Heart left ventricle (tissue), 13 donors: ENCODE data around the gene RTN1.

Source experiments
- POLR2A ChIP-seq, 2 donors: fragments of 450-650 bp; IDR thresholded peaks; one replicate each; pipeline ENCODE4 v1.6.1; 2017; ENCODE audit warnings: antibody characterized with exemption in 2 of 2, mild to moderate bottlenecking in 2 of 2, moderate library complexity in 2 of 2
- TF ChIP-seq, protein P1 (sequence below), 12 donors: fragments of 200-600 bp; sonication (generic) in 4 of 12; IDR thresholded peaks; one replicate each; pipeline versions ENCODE4 v1.5.0 to v1.8.0; 2018 to 2022; ENCODE audit warnings: antibody characterized with exemption in 12 of 12, mild to moderate bottlenecking in 5 of 12
- donor health status: ischemic (EF 13 %, LVEDD 7.1; RV severe dilation, severe dysfunction).
- donor health status: DM: no; HTN: yes; CAD: no.
- donor health status: DM: no; HTN: no; CAD: no.
- donor health status: ischemic (EF 25% LVEDD 6.9; RV normal size, moderate dysfunction).
- donor health status: ischemic (EF 25% LVEDD 5.7; RV mildly dilated, moderate dysfunction).
- donor health status: ischemic (EF 35%, LVEDD 5.7; RV mildly dilated, moderate dysfunction).
- donor health status: nonischemic (EF 11% LVEDD 7.7; RV severe dilation, severe dysfunction).
- donor health status: DM: yes; HTN: yes; CAD: no.
- donor health status: PGD.
- donor health status: ischemic (EF 29% LVEDD 5.4; RV normal size, mild dysfunction).
- donor health status: nonischemic (EF 23%, LVEDD 6.1; RV moderate dilation, normal function).

DNA sequence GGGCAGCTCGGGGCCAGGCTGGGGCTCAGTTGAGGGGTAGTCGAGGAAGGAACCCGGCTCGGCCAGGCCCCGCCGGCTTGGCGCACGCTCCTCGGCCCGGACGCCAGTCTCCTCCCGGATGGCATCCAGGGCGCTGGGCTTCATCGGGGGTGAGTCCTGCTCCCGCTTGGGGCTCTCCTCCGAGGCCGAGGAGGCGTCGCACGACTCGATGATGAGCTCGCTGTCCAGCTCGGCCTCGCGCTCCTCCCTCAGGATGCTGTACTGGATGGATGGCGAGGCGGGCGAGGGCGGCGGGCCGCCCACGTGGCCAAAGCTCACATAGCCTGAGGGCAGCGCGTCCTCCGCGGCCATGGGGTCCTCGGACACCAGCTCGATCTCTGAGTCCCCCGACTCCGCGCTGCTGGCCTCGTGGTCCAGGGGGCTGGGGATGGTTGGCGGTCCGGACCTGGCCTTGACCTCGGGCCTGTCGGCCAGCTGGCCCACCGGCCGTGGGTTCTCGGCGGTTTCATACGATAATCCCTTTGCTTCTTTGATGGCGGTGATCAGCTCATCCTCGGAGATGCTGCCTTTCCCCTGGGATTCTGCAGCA lies 143.4 kb downstream of the RTN1 start:
- TF ChIP-seq, protein P1, sequence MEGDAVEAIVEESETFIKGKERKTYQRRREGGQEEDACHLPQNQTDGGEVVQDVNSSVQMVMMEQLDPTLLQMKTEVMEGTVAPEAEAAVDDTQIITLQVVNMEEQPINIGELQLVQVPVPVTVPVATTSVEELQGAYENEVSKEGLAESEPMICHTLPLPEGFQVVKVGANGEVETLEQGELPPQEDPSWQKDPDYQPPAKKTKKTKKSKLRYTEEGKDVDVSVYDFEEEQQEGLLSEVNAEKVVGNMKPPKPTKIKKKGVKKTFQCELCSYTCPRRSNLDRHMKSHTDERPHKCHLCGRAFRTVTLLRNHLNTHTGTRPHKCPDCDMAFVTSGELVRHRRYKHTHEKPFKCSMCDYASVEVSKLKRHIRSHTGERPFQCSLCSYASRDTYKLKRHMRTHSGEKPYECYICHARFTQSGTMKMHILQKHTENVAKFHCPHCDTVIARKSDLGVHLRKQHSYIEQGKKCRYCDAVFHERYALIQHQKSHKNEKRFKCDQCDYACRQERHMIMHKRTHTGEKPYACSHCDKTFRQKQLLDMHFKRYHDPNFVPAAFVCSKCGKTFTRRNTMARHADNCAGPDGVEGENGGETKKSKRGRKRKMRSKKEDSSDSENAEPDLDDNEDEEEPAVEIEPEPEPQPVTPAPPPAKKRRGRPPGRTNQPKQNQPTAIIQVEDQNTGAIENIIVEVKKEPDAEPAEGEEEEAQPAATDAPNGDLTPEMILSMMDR (IDR thresholded peaks at IDR 0.05), result no peak
- no peak for TF ChIP-seq POLR2A (IDR thresholded peaks at IDR 0.05)
